GM12865 (cell line): ENCODE data around the gene UBAC2.
A peak's percentile ranks its signal among the peaks of the same experiment; 100 is the strongest.

Experiments used
- DNase-seq: peaks from one replicate; pipeline ENCODE4 v3.0.0; 2010; ENCODE audit warnings: low read depth
- H3K4me3 ChIP-seq: 2 replicates; pipeline ENCODE4 v1.5.1; 2011; ENCODE audit warnings: mild to moderate bottlenecking, low read depth, low read length, control low read depth
- TF ChIP-seq, protein P1 (sequence below): IDR thresholded peaks from 2 replicates; pipeline ENCODE4 v1.5.1; 2011; ENCODE audit warnings: low read length, control low read depth, low read depth, inconsistent platforms; ENCODE audit not compliant: insufficient read depth; ENCODE audit errors: missing control alignments

The UBAC2 gene

GRCh38 chr13:99353836-99354235 lies 153.2 kb downstream of the UBAC2 start:
- TF ChIP-seq, protein P1, sequence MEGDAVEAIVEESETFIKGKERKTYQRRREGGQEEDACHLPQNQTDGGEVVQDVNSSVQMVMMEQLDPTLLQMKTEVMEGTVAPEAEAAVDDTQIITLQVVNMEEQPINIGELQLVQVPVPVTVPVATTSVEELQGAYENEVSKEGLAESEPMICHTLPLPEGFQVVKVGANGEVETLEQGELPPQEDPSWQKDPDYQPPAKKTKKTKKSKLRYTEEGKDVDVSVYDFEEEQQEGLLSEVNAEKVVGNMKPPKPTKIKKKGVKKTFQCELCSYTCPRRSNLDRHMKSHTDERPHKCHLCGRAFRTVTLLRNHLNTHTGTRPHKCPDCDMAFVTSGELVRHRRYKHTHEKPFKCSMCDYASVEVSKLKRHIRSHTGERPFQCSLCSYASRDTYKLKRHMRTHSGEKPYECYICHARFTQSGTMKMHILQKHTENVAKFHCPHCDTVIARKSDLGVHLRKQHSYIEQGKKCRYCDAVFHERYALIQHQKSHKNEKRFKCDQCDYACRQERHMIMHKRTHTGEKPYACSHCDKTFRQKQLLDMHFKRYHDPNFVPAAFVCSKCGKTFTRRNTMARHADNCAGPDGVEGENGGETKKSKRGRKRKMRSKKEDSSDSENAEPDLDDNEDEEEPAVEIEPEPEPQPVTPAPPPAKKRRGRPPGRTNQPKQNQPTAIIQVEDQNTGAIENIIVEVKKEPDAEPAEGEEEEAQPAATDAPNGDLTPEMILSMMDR: no peak
- no peak for DNase-seq
- H3K4me3 ChIP-seq: peak overlapping the region; percentile 36

GRCh38 chr13:99354371-99354951 lies 153.8 kb downstream of the UBAC2 start:
- peak; percentile 79 for DNase-seq
- peak overlapping the region; percentile 36 for H3K4me3 ChIP-seq
- TF ChIP-seq, protein P1: no peak

- TF ChIP-seq, protein P1: no peak
Observed at GRCh38 chr13:99355267-99356011, 154.8 kb downstream of the UBAC2 start.

DNA sequence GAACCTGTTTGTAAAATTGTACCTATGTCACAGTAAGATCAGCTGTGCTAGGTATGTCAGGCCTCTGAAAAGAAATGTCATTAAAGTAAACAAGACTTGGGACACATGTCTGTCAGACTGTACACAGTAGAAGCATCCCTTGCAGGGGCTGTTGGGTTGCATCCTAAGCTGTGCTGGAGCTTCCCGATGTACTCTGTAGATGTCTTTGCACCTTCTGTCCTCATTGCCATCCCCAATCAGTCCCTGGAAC lies 155.3 kb downstream of the UBAC2 start:
- TF ChIP-seq, protein P1: no peak
- peak overlapping the region; percentile 36 for H3K4me3 ChIP-seq
- no peak for DNase-seq

More at GRCh38 chr13:99355267-99356011, 154.8 kb downstream of the UBAC2 start:
- H3K4me3 ChIP-seq: peak overlapping the region; percentile 36
- peak; percentile 39 for DNase-seq

GRCh38 chr13:99356262-99357091 lies 155.8 kb downstream of the UBAC2 start:
- peak; percentile 89 for DNase-seq
- TF ChIP-seq, protein P1: no peak
- H3K4me3 ChIP-seq: peak overlapping the region; percentile 36

- peak; percentile 75 for DNase-seq
- TF ChIP-seq, protein P1: no peak
- no peak overlapping the region for H3K4me3 ChIP-seq
Observed at GRCh38 chr13:99357131-99357596, 156.5 kb downstream of the UBAC2 start.
